PC-3 (cell line): Measurements from ENCODE around the gene ATP7A. TPM values are rescaled to one million over a fixed set of nuclear protein-coding genes. Genes with fewer than 3 reads are reported as not detected.

Source experiments
- ATAC-seq: fragments of 200-7000 bp; cut with Tn5 transposase; 2 replicates; pipeline ENCODE4 v1.9.1; 2020; ENCODE audit warnings: mild to moderate bottlenecking, moderate library complexity
- BruUV-seq: library from RNA; stranded (reverse); fragments of 400-500 nt; replicated peaks from 2 replicates; lab custom pipeline; 2021; lab: Mats Ljungman, UMichigan
- CTCF ChIA-PET: fragments of 300-600 bp; sonication (Branson Sonifier 250); formaldehyde crosslinking; loops from one replicate; lab custom pipeline; 2022; ENCODE audit warnings: antibody characterized with exemption; lab: Charles Lee
- POLR2A ChIA-PET: fragments of 300-600 bp; sonication (Branson Sonifier 250); formaldehyde crosslinking; loops from one replicate; lab custom pipeline; 2022; ENCODE audit warnings: antibody characterized with exemption; ENCODE audit not compliant: unreplicated experiment; lab: Charles Lee
- DNase-seq: peaks from one replicate; pipeline ENCODE4 v3.0.0-alpha.2; 2015
- H2AFZ ChIP-seq: fragments of 300-600 bp; sonication (generic); 2 replicates; pipeline ENCODE4 v1.6.0; 2016; ENCODE audit warnings: antibody characterized with exemption, low read length
- H3F3A ChIP-seq: fragments of 300-600 bp; sonication (generic); one replicate; pipeline ENCODE4 v1.6.0; 2017; ENCODE audit warnings: antibody characterized with exemption, low read length, control low read depth, mild to moderate bottlenecking; ENCODE audit not compliant: unreplicated experiment
- H3K27ac ChIP-seq: fragments of 300-600 bp; sonication (generic); 2 replicates; pipeline ENCODE4 v1.5.1; 2016; ENCODE audit warnings: mild to moderate bottlenecking, low read length
- H3K27me3 ChIP-seq: fragments of 300-600 bp; sonication (generic); 2 replicates; pipeline ENCODE4 v1.6.1; 2016; ENCODE audit warnings: low read length, mixed read lengths
- H3K36me3 ChIP-seq: fragments of 300-600 bp; sonication (generic); 2 replicates; pipeline ENCODE4 v1.6.1; 2016; ENCODE audit warnings: low read depth, mixed run types, low read length, mixed read lengths
- H3K4me1 ChIP-seq: fragments of 300-600 bp; sonication (generic); 2 replicates; pipeline ENCODE4 v1.5.1; 2016; ENCODE audit warnings: low read length; ENCODE audit not compliant: insufficient read depth
- H3K4me2 ChIP-seq: fragments of 300-600 bp; sonication (generic); 2 replicates; pipeline ENCODE4 v1.6.0; 2016; ENCODE audit warnings: low read length
- H3K4me3 ChIP-seq: fragments of 300-600 bp; sonication (generic); 2 replicates; pipeline ENCODE4 v1.5.1; 2016; ENCODE audit warnings: mild to moderate bottlenecking, low read length, mixed read lengths
- H3K79me2 ChIP-seq: fragments of 300-600 bp; sonication (generic); 2 replicates; pipeline ENCODE4 v1.6.1; 2017; ENCODE audit warnings: low read length, mixed read lengths
- H3K9ac ChIP-seq: fragments of 300-600 bp; sonication (generic); 2 replicates; pipeline ENCODE4 v1.6.0; 2016; ENCODE audit warnings: mild to moderate bottlenecking, low read length
- H3K9me2 ChIP-seq: fragments of 300-600 bp; sonication (generic); replicated peaks from 2 replicates; pipeline ENCODE4 v1.6.1; 2016; ENCODE audit warnings: mixed run types, low read length, mixed read lengths
- H3K9me3 ChIP-seq: fragments of 300-600 bp; sonication (generic); 2 replicates; pipeline ENCODE4 v1.6.1; 2016; ENCODE audit warnings: low read length, mixed read lengths
- H4K20me1 ChIP-seq: fragments of 300-600 bp; sonication (generic); 2 replicates; pipeline ENCODE4 v1.6.1; 2016; ENCODE audit warnings: low read length, mixed read lengths
- EZH2 ChIP-seq: fragments of 300-600 bp; sonication (generic); IDR thresholded peaks from one replicate; pipeline ENCODE4 v1.6.1; 2017; ENCODE audit warnings: antibody characterized with exemption, mild to moderate bottlenecking, low read length; ENCODE audit not compliant: unreplicated experiment
- EZH2phosphoT487 ChIP-seq: fragments of 300-600 bp; sonication (generic); IDR thresholded peaks from 2 replicates; pipeline ENCODE4 v1.6.1; 2018; ENCODE audit warnings: mild to moderate bottlenecking, antibody characterized with exemption, low read length, borderline replicate concordance
- intact Hi-C: fragments of 100-400 bp; cut with micrococcal nuclease; formaldehyde crosslinking; loops from 2 replicates; pipeline ENCODE4 v1.9.0; 2023
- total RNA-seq: library from RNA; depleted of rRNA; stranded (reverse); fragments of >200 nt; gene quantifications from 2 replicates; pipeline ENCODE4 v1.2.3, GENCODE V29; 2014; rRNA removed
- TF ChIP-seq, protein P1 (sequence below): fragments of 300-600 bp; sonication (generic); conservative IDR thresholded peaks from 2 replicates; pipeline ENCODE4 v1.5.1; 2017; ENCODE audit warnings: antibody characterized with exemption, low read depth, mild to moderate bottlenecking, low read length

Gene ATP7A
- total RNA-seq, 1 experiment from 2014 or later: 3.4 TPM

DNA sequence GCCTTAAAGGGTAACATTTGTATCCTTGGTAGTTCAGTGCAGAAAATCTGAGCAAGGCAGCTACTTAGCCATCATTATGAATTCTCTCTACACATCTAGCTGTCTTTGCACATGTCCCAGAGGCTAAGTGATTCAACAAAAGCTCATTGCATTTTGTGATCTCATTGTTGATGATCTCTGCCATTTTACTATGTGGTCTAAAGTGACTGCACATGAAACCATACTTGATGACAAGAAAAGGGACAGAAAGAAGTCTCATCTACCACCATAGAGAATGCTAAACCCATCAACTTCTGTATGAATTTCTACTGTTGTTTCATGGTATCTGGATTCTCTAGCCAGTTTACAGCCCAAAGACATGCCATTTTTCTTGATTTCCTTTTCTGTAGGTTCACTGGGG lies 187.6 kb downstream of the ATP7A start:
- Histone ChIP-seq H4K20me1 (no peaks in the 10 kb centered on the region), H2AFZ (no peak overlapping the region), H3K4me1 (peaks cover 9% of the 10 kb centered on the region), H3K36me3 (no peaks in the 10 kb centered on the region), H3K27ac (no peak overlapping the region), H3K4me2 (no peak overlapping the region), H3K9me3 (no peaks in the 10 kb centered on the region), H3K27me3 (no peaks in the 10 kb centered on the region), H3K4me3 (no peak overlapping the region), H3K9me2 (no peaks in the 10 kb centered on the region), H3F3A (no peaks in the 10 kb centered on the region), H3K9ac (no peak overlapping the region), H3K79me2 (no peaks in the 10 kb centered on the region)
- intact Hi-C loops: loop anchor here (5.0 kb wide), 1 partner anchor 201 kb away; the partner anchor contains the start of genes COX7B and MAGT1
- no peak for ATAC-seq
- no TSS peak for BruUV-seq
- ChIA-PET POLR2A (no interaction called here), CTCF (no interaction called here)
- DNase-seq: no peak
- no peak for TF ChIP-seq EZH2phosphoT487
- TF ChIP-seq, protein P1, sequence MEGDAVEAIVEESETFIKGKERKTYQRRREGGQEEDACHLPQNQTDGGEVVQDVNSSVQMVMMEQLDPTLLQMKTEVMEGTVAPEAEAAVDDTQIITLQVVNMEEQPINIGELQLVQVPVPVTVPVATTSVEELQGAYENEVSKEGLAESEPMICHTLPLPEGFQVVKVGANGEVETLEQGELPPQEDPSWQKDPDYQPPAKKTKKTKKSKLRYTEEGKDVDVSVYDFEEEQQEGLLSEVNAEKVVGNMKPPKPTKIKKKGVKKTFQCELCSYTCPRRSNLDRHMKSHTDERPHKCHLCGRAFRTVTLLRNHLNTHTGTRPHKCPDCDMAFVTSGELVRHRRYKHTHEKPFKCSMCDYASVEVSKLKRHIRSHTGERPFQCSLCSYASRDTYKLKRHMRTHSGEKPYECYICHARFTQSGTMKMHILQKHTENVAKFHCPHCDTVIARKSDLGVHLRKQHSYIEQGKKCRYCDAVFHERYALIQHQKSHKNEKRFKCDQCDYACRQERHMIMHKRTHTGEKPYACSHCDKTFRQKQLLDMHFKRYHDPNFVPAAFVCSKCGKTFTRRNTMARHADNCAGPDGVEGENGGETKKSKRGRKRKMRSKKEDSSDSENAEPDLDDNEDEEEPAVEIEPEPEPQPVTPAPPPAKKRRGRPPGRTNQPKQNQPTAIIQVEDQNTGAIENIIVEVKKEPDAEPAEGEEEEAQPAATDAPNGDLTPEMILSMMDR: no peak
- no peak for TF ChIP-seq EZH2

Other genes with a start within 250 kb of the ATP7A start
- gene ATRX, start 124.5 kb upstream of the ATP7A start, total RNA-seq: 64.0 and 73.0 TPM in 2 replicates
- 106 and 119 TPM in 2 replicates for gene MAGT1, start 15.3 kb upstream of the ATP7A start, total RNA-seq
- 566 and 852 TPM in 2 replicates for gene COX7B, start 11.2 kb upstream of the ATP7A start, total RNA-seq
- gene PGAM4, start 58.9 kb downstream of the ATP7A start, total RNA-seq: not detected in 2 replicates
- gene PGK1, start 193.6 kb downstream of the ATP7A start, total RNA-seq: 663 and 668 TPM in 2 replicates
- gene TAF9B, start 229.0 kb downstream of the ATP7A start, total RNA-seq: 19.5 and 26.1 TPM in 2 replicates